ENCODE data around the gene ZBBX.

- no peak for TF ChIP-seq CTCF (conservative IDR thresholded peaks at IDR 0.05)
- TF ChIP-seq ZFX (IDR thresholded peaks at IDR 0.05), result no peak
These were observed 133.8 kb downstream of the ZBBX start for GRCh38 chr3:167246252-167246651.
